Measurements from ENCODE around the gene LRRC28.
"Not testable (repeated sequence)": the region's sequence is repeated elsewhere in the genome, so short reads cannot be mapped to it uniquely, and the experiment has no call there.

Gene LRRC28

GRCh38 chr15:99345242-99345641, 94.0 kb downstream of the LRRC28 start:
- no peak for DNase-seq

- DNase-seq = no peak
Observed at GRCh38 chr15:99345832-99346462, 94.7 kb downstream of the LRRC28 start.

GRCh38 chr15:99347574-99347973, 96.3 kb downstream of the LRRC28 start:
- no peak for DNase-seq

- DNase-seq = no peak
Observed at GRCh38 chr15:99348412-99348811, 97.1 kb downstream of the LRRC28 start.

- no peak for DNase-seq
Observed at GRCh38 chr15:99350408-99350807, 99.1 kb downstream of the LRRC28 start.

GRCh38 chr15:99359769-99360168, 108.5 kb downstream of the LRRC28 start:
- DNase-seq = no peak

GRCh38 chr15:99361545-99362185, 110.4 kb downstream of the LRRC28 start:
- no peak for DNase-seq

GRCh38 chr15:99365242-99365641, 114.0 kb downstream of the LRRC28 start:
- DNase-seq = no peak

GRCh38 chr15:99366013-99366412, 114.7 kb downstream of the LRRC28 start:
- DNase-seq = no peak

GRCh38 chr15:99368743-99369142, 117.5 kb downstream of the LRRC28 start:
- no peak for DNase-seq

- no peak for DNase-seq
Observed at GRCh38 chr15:99369196-99369595, 117.9 kb downstream of the LRRC28 start.

- no peak for DNase-seq
Observed at GRCh38 chr15:99371180-99372103, 120.2 kb downstream of the LRRC28 start.

GRCh38 chr15:99385005-99385669, 133.9 kb downstream of the LRRC28 start:
- no peak for DNase-seq

- no peak for DNase-seq
Observed at GRCh38 chr15:99385865-99386264, 134.6 kb downstream of the LRRC28 start.

GRCh38 chr15:99386391-99386790, 135.1 kb downstream of the LRRC28 start:
- DNase-seq = no peak

- no peak for DNase-seq
Observed at GRCh38 chr15:99387421-99388168, 136.3 kb downstream of the LRRC28 start.

- no peak for DNase-seq
Observed at GRCh38 chr15:99390667-99391066, 139.4 kb downstream of the LRRC28 start.

GRCh38 chr15:99393641-99394040, 142.4 kb downstream of the LRRC28 start:
- no peak for DNase-seq

- no peak for DNase-seq
Observed at GRCh38 chr15:99396375-99396774, 145.1 kb downstream of the LRRC28 start.

GRCh38 chr15:99399061-99399460, 147.8 kb downstream of the LRRC28 start:
- DNase-seq = no peak

GRCh38 chr15:99399618-99400017, 148.3 kb downstream of the LRRC28 start:
- no peak for DNase-seq

- DNase-seq = not testable (repeated sequence)
Observed at GRCh38 chr15:99401216-99401615, 149.9 kb downstream of the LRRC28 start.

Measured in NCI-H2107 (cell line).